ENCODE data around the gene NDFIP1.

The NDFIP1 gene

DNA sequence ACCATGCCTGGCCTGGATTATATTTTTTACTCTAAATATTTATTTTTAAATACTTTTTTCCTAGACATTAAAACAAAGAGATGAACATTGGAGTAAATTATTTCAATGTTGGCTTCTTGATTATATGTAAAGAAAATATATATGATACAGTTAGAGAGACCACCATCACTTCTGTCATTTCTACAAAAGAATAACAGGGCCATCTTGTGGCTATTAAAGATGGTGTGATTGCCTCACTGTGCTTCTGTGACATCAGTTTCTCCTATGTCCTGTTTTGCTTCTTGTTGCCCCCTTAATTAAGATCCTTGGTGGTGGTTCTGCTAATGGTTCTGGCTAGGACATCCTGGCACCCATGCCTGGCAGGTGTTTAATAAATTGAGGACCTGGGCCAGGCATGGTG is 32.9 kb downstream of the NDFIP1 start:
- H3K4me3 ChIP-seq (ENCODE audit: low read depth, low read length), result no peak overlapping the region
- no peak for DNase-seq (ENCODE audit: low read depth)
- TF ChIP-seq, protein P1, sequence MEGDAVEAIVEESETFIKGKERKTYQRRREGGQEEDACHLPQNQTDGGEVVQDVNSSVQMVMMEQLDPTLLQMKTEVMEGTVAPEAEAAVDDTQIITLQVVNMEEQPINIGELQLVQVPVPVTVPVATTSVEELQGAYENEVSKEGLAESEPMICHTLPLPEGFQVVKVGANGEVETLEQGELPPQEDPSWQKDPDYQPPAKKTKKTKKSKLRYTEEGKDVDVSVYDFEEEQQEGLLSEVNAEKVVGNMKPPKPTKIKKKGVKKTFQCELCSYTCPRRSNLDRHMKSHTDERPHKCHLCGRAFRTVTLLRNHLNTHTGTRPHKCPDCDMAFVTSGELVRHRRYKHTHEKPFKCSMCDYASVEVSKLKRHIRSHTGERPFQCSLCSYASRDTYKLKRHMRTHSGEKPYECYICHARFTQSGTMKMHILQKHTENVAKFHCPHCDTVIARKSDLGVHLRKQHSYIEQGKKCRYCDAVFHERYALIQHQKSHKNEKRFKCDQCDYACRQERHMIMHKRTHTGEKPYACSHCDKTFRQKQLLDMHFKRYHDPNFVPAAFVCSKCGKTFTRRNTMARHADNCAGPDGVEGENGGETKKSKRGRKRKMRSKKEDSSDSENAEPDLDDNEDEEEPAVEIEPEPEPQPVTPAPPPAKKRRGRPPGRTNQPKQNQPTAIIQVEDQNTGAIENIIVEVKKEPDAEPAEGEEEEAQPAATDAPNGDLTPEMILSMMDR (IDR thresholded peaks at IDR 0.05; ENCODE audit: low read depth, low read length, missing control alignments), result no peak

- TF ChIP-seq, protein P1 (IDR thresholded peaks at IDR 0.05; ENCODE audit: low read depth, low read length, missing control alignments), result peak; percentile 42
- DNase-seq (ENCODE audit: low read depth), result peak; percentile 3
Observed at GRCh38 chr5:142143878-142144277, 35.3 kb downstream of the NDFIP1 start.

DNA sequence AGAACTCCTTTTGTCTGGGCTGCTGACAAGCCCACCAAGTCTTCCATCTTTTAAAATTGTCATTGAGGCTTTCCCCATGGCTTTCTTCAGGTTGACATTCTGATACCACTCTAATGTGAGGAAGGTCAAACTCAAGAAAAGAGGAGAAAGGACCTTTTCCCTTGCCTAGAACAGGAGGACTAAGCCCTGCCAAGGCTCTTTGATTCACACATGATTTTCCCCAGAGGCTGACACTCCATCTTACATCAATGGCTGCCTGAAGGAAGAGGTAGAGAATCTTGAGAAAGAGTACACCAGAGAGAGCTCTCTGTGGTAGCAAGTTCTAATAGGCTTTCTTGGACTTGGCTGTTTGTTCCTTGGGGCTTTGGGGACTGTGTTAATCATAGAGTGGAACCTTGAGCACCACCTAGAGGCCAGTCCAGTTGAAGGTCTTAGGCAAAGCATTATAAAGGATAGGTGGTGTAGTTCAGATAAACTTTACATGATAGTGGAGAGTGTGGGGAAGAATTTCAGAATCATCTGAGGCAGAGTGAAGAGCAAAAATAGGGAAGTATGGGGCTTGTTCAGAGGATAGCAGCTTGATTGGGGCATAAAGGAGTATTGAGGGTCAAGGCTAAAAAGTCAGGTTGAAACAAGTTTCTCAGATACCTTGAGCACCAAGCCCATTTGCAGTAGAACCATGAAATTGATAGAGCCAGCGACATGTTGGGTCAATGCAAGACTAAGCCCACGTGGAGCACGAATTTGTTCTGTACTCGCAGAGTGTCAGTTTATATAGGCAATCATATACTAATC is 36.7 kb downstream of the NDFIP1 start:
- peak; percentile 25 for DNase-seq (ENCODE audit: low read depth)
- H3K4me3 ChIP-seq (ENCODE audit: low read depth, low read length), result no peak overlapping the region
- TF ChIP-seq, protein P1 (IDR thresholded peaks at IDR 0.05; ENCODE audit: low read depth, low read length, missing control alignments), result peak; percentile 79

More at GRCh38 chr5:142143878-142144277, 35.3 kb downstream of the NDFIP1 start:
- H3K4me3 ChIP-seq (ENCODE audit: low read depth, low read length), result no peak overlapping the region

DNA sequence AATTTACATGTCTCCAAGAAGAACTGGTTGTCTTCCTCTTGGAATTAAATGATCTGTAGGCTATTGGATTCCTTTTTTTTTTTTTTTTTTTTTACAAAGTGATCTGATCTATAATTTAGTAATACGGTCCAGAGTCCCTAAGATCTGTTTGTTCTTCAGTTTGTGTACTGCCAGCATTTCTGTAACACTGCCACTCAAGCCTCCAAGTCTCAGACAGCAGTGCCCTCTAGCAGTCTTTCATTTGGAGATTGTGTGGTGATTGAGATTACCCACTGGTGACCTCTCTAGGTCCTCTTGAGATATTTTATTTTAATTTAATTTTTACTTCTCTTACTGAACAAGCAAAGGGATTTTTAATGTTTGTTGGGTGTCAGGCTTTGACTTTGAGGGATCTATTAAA is 40.8 kb downstream of the NDFIP1 start:
- no peak overlapping the region for H3K4me3 ChIP-seq (ENCODE audit: low read depth, low read length)

DNA sequence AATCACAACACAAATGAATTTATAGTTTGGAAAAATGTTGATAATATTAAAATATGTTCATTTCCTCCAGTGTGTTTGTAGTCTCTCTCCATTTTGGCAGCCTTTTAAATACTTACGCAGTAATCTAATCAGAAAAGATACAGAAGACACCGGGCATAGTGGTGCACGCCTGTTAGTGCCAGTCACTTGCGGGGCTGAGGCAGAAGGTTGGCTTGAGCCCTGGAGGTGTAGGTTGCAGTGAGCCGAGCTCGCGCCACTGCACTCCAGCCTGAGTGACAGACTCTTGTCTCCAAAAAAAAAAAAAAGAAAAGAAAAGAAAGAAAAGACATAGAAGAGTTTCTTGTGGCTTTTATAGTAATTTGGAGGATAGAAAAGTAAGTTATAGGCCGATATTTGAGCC is 41.9 kb downstream of the NDFIP1 start:
- TF ChIP-seq, protein P1 (IDR thresholded peaks at IDR 0.05; ENCODE audit: low read depth, low read length, missing control alignments), result no peak
- DNase-seq (ENCODE audit: low read depth), result no peak
- H3K4me3 ChIP-seq (ENCODE audit: low read depth, low read length), result no peak overlapping the region

More for the DNA sequence above, 40.8 kb downstream of the NDFIP1 start:
- TF ChIP-seq, protein P1 (IDR thresholded peaks at IDR 0.05; ENCODE audit: low read depth, low read length, missing control alignments), result no peak
- DNase-seq (ENCODE audit: low read depth), result no peak

- TF ChIP-seq, protein P1 (IDR thresholded peaks at IDR 0.05; ENCODE audit: low read depth, low read length, missing control alignments), result peak; percentile 68
- no peak overlapping the region for H3K4me3 ChIP-seq (ENCODE audit: low read depth, low read length)
- DNase-seq (ENCODE audit: low read depth), result peak; percentile 30
Observed at GRCh38 chr5:142151436-142152383, 43.1 kb downstream of the NDFIP1 start.

All from GM12864 (cell line).